Activated T-cell treated with anti-CD3 and anti-CD28 coated beads, Interleukin-2, amount 50 U/mL, for 1 hour (primary cell): ENCODE data around the gene IGDCC3.
"Not testable (repeated sequence)": the region's sequence is repeated elsewhere in the genome, so short reads cannot be mapped to it uniquely, and the experiment has no call there.

Source experiments
- DNase-seq: peaks from one replicate; pipeline ENCODE4 v3.0.0-alpha.2; 2020

Gene IGDCC3

GRCh38 chr15:65405791-65406423 is 28.1 kb upstream of the IGDCC3 start:
- no peak for DNase-seq

- DNase-seq: no peak
Observed at GRCh38 chr15:65404186-65404872, 26.5 kb upstream of the IGDCC3 start.

GRCh38 chr15:65402961-65403360 is 25.2 kb upstream of the IGDCC3 start:
- no peak for DNase-seq

DNA sequence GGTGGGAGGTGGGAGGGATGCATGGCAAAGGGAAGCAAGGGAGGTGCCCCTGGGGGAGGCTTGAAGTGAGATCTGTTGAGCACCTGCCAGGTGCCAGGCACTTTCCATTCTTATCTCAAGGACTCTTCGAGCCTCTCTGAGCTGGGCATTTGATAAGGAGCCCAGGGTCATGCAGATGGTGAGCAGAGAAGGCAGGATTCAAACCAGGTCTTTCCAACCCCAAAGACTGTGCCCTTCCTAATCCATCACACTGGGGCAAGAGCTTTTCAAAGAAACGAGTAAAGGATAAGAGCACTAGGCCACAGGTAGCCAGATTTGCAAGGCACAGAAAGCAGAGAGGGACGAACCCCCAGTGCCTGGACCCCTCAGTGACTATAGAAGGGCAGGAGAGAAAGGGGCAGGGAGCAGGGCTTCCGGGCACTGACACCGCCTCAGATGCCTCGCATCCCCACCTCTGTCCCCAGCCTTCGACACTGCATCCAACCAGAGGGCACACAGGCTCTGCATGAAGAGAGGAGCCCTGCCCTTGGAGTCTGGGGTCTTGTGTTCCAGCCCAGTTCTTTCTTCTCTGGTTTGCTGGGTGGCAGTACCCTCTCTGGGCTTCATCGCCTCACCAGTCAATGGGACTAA is 23.9 kb upstream of the IGDCC3 start:
- no peak for DNase-seq

- DNase-seq: peak; percentile 54
Observed at GRCh38 chr15:65400760-65401610, 23.2 kb upstream of the IGDCC3 start.

- DNase-seq: no peak
Observed at GRCh38 chr15:65399997-65400396, 22.2 kb upstream of the IGDCC3 start.

- no peak for DNase-seq
Observed at GRCh38 chr15:65399001-65399706, 21.4 kb upstream of the IGDCC3 start.

GRCh38 chr15:65398486-65398885 is 20.7 kb upstream of the IGDCC3 start:
- not testable (repeated sequence) for DNase-seq

GRCh38 chr15:65396965-65397317 is 19.1 kb upstream of the IGDCC3 start:
- DNase-seq: no peak

- DNase-seq: no peak
Observed at GRCh38 chr15:65396283-65396964, 18.6 kb upstream of the IGDCC3 start.

DNA sequence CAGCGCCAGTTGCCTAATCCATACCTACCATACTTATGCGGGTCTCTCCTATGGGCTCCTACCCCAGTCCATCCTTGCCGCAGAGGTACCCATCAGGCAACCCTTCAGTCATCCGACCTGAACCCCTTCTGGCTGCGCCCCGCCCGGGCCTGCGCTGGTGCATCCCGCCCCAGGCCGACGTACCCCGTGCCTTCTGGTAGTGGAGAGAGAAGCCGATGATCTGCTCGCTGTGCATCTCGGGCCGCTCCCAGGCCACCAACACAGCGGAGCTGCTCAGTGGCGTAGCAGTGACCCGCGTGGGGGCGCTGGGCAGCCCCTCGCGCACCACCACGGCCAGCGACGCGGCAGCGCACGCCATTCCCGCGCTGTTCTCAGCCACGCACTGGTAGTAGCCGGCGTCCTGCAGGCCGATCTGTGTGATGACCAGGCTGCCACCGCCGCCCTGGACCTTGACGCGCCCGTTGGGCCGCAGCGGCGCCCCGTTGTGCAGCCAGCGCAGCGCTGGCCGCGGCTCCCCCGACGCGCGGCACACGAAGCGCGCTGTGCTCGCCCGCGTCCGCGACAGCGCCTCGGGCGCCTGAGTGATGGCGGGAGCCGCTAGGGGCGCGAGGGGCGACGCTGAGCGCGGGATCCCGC is 17.9 kb upstream of the IGDCC3 start:
- no peak for DNase-seq

- DNase-seq: no peak
Observed at GRCh38 chr15:65394936-65395335, 17.1 kb upstream of the IGDCC3 start.

- no peak for DNase-seq
Observed at GRCh38 chr15:65394280-65394789, 16.5 kb upstream of the IGDCC3 start.

GRCh38 chr15:65393557-65393956 is 15.8 kb upstream of the IGDCC3 start:
- no peak for DNase-seq

GRCh38 chr15:65393091-65393490 is 15.3 kb upstream of the IGDCC3 start:
- DNase-seq: no peak

GRCh38 chr15:65392368-65392767 is 14.6 kb upstream of the IGDCC3 start:
- no peak for DNase-seq

DNA sequence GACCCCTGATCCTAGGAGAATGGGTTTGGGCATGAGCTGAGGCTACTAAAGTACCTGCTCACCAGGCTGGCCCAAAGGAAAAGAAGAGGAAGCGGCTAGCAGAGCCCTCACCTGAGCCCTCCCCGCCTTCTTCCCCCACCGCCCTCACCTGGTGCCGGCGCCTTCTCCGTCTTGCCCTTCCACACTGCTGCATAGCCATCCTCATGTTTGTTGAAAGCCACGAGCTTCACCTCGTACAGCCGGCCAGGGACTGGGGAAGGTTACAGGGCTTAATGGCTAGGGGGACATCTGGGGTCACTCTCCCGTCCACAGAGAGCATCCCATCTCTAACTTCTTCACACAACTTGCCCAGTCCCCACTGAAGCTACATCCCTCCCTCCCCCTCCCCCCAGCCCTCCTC is 13.9 kb upstream of the IGDCC3 start:
- no peak for DNase-seq

DNA sequence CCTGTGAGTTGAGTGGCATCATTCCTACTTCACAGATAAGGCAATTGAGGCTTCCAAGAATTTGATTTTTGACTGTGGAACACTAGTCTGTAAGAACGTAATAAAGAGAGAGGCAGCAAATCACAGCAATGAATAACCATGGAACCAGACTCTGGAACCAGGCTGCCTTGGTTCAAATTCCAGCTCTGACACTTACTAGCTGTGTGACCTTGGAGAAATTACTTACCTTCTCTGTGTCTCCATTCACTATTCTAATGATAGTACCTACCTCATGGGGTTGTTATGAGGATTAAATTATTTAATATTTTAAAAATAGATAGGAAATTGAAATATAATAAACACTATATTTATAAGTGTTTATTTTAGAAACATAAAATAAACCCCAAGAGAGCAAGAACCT is 12.6 kb upstream of the IGDCC3 start:
- DNase-seq: no peak

- no peak for DNase-seq
Observed at GRCh38 chr15:65389226-65389625, 11.4 kb upstream of the IGDCC3 start.

DNA sequence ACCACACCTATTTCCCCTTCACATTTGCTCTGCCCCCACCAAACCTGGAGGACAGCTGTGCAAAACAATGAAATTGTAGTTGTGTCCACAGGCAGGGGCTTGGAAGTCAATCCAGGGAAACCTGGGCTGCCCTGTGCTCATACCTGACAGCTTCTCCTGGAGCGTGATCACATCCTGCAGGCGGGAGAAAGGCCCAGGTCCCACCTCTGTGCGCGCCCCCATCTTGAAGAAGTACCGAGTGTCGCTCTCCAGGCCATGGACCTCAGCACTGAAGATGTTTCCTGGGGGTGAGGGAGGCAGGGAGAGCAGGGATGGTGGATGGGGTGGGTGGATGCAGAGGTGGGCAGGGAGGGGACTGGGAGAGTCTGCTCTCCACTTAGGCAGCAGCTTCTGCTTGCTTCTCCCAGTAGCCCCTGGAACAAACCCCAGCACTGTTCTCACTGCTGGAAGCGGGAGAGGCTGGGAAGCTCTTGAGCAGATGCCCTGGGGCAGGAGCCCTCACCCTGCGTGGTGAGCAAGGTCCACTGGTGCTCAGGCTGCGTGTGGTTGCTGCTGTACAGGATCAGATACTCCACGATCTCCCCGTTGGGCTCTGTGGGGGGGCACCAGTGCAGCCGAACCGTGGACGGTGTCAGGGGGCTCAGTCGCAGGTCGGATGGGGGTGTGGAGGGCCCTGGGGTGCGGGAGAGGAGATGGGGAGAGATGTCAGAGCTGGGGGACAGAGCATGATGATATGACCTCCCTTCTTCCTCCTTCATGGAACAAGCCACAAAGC is 10.7 kb upstream of the IGDCC3 start:
- no peak for DNase-seq

- DNase-seq: no peak
Observed at GRCh38 chr15:65386886-65387285, 9.1 kb upstream of the IGDCC3 start.
